Measurements from ENCODE around the gene BCR.

BCR gene

GRCh38 chr22:23270212-23270733 lies 90.0 kb downstream of the BCR start:
- H3K4me3 ChIP-seq (IDR thresholded peaks at IDR 0.05; ENCODE audit: insufficient read depth, low read depth, low read length) = no peak overlapping the region
- no peak overlapping the region for H3K9ac ChIP-seq
- H2AFZ ChIP-seq (ENCODE audit: low read depth) = no peak overlapping the region
- H3K27me3 ChIP-seq (ENCODE audit: insufficient read depth, low read depth) = no peaks in the 10 kb centered on the region
- no peak for TF ChIP-seq CTCF (conservative IDR thresholded peaks at IDR 0.05; ENCODE audit: low read depth, low read length)
- H3K36me3 ChIP-seq (ENCODE audit: insufficient read depth) = no peaks in the 10 kb centered on the region
- H3K79me2 ChIP-seq (ENCODE audit: insufficient read depth, low read depth) = no peaks in the 10 kb centered on the region
- H4K20me1 ChIP-seq (ENCODE audit: insufficient read depth) = no peaks in the 10 kb centered on the region
- H3K4me2 ChIP-seq = no peak overlapping the region
- H3K4me1 ChIP-seq (ENCODE audit: low read depth, poor library complexity, severe bottlenecking) = peaks cover 39% of the 10 kb centered on the region
- H3K27ac ChIP-seq = no peak overlapping the region; the same call in 1 of the 2 replicates

- H4K20me1 ChIP-seq (ENCODE audit: insufficient read depth) = no peaks in the 10 kb centered on the region
- no peak overlapping the region for H3K4me3 ChIP-seq (IDR thresholded peaks at IDR 0.05; ENCODE audit: insufficient read depth, low read depth, low read length)
- H3K9ac ChIP-seq = no peak overlapping the region
- TF ChIP-seq CTCF (conservative IDR thresholded peaks at IDR 0.05; ENCODE audit: low read depth, low read length) = no peak
- no peaks in the 10 kb centered on the region for H3K79me2 ChIP-seq (ENCODE audit: insufficient read depth, low read depth)
- H3K27ac ChIP-seq = no peak overlapping the region; the same call in 1 of the 2 replicates
- H3K4me1 ChIP-seq (ENCODE audit: low read depth, poor library complexity, severe bottlenecking) = peaks cover 39% of the 10 kb centered on the region
- no peak overlapping the region for H3K4me2 ChIP-seq
- H3K27me3 ChIP-seq (ENCODE audit: insufficient read depth, low read depth) = no peaks in the 10 kb centered on the region
- no peaks in the 10 kb centered on the region for H3K36me3 ChIP-seq (ENCODE audit: insufficient read depth)
- no peak overlapping the region for H2AFZ ChIP-seq (ENCODE audit: low read depth)
Measured at GRCh38 chr22:23270798-23271596, 90.7 kb downstream of the BCR start.

DNA sequence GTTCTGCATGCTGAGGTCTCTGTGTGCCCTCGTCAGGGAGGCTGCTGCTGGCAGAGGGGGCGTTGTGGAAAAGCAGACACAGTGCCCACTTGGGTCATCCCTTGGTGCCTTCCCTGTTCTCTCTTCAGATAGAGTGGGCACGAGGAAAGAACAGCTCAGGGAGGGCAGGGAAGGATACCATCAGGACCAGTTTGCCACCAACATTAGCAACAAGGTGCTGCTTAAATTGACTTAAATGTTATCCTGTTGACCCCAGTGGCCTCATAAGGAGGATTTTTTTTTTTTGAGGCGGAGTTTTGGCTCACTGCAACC lies 91.2 kb downstream of the BCR start:
- H3K4me2 ChIP-seq = no peak overlapping the region
- no peaks in the 10 kb centered on the region for H3K36me3 ChIP-seq (ENCODE audit: insufficient read depth)
- H2AFZ ChIP-seq (ENCODE audit: low read depth) = no peak overlapping the region
- H3K4me1 ChIP-seq (ENCODE audit: low read depth, poor library complexity, severe bottlenecking) = peaks cover 39% of the 10 kb centered on the region
- no peak for TF ChIP-seq CTCF (conservative IDR thresholded peaks at IDR 0.05; ENCODE audit: low read depth, low read length)
- no peaks in the 10 kb centered on the region for H4K20me1 ChIP-seq (ENCODE audit: insufficient read depth)
- no peaks in the 10 kb centered on the region for H3K79me2 ChIP-seq (ENCODE audit: insufficient read depth, low read depth)
- H3K27ac ChIP-seq = no peak overlapping the region
- H3K9ac ChIP-seq = no peak overlapping the region
- H3K4me3 ChIP-seq (IDR thresholded peaks at IDR 0.05; ENCODE audit: insufficient read depth, low read depth, low read length) = no peak overlapping the region
- H3K27me3 ChIP-seq (ENCODE audit: insufficient read depth, low read depth) = no peaks in the 10 kb centered on the region

DNA sequence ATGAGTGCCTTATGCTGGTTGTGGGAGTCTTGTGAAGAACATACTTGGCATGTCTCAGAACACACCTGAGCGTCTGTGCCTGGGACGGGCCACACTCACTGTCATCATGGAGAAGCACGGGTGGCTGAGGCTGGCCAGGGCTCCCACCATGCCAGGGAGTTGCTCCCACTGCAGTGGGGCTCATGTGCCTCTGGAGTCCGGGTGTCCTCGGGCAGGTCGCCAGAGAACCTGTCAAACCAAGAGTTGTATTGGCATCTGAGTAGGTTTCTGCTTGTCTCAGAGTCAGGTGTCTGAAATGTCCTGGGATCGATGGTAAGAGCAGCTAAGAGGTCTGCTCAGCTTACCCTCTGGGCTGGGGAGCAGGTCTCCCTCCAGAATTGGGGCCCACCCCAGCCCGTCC lies 92.1 kb downstream of the BCR start:
- no peaks in the 10 kb centered on the region for H4K20me1 ChIP-seq (ENCODE audit: insufficient read depth)
- no peaks in the 10 kb centered on the region for H3K79me2 ChIP-seq (ENCODE audit: insufficient read depth, low read depth)
- H3K27me3 ChIP-seq (ENCODE audit: insufficient read depth, low read depth) = no peaks in the 10 kb centered on the region
- no peaks in the 10 kb centered on the region for H3K36me3 ChIP-seq (ENCODE audit: insufficient read depth)
- no peak overlapping the region for H3K9ac ChIP-seq
- H3K4me1 ChIP-seq (ENCODE audit: low read depth, poor library complexity, severe bottlenecking) = peaks cover 32% of the 10 kb centered on the region
- H3K4me3 ChIP-seq (IDR thresholded peaks at IDR 0.05; ENCODE audit: insufficient read depth, low read depth, low read length) = no peak overlapping the region
- H2AFZ ChIP-seq (ENCODE audit: low read depth) = no peak overlapping the region
- H3K4me2 ChIP-seq = no peak overlapping the region
- no peak overlapping the region for H3K27ac ChIP-seq
- TF ChIP-seq CTCF (conservative IDR thresholded peaks at IDR 0.05; ENCODE audit: low read depth, low read length) = no peak
